Measurements from ENCODE around the gene THOC6. TPM values are rescaled to one million over a fixed set of nuclear protein-coding genes. Genes with fewer than 3 reads are reported as not detected.
A peak's percentile ranks its signal among the peaks of the same experiment; 100 is the strongest.

THOC6 gene
- total RNA-seq, 2 experiments from 2014 or later, result 49.5 to 58.4 TPM

GRCh38 chr16:2999929-3000328 is 23.9 kb upstream of the THOC6 start:
- no peak overlapping the region for H3K4me3 Mint-ChIP-seq
- H3K4me1 Mint-ChIP-seq, result peaks cover 8% of the 10 kb centered on the region
- peaks cover 5% of the 10 kb centered on the region for H3K27me3 Mint-ChIP-seq
- ChIA-PET POLR2A (no interaction called here), CTCF (interaction anchor here (0.6 to 1.5 kb wide), 4 partner anchors 10 to 626 kb away, joined by 3 to 4 read pairs (median 3); a partner anchor contains a TSS)
- no peak for DNase-seq
- no peaks in the 10 kb centered on the region for H3K9me3 Mint-ChIP-seq
- H3K36me3 Mint-ChIP-seq (ENCODE audit: low read depth), result no peaks in the 10 kb centered on the region
- H3K27ac Mint-ChIP-seq, result no peak overlapping the region

DNA sequence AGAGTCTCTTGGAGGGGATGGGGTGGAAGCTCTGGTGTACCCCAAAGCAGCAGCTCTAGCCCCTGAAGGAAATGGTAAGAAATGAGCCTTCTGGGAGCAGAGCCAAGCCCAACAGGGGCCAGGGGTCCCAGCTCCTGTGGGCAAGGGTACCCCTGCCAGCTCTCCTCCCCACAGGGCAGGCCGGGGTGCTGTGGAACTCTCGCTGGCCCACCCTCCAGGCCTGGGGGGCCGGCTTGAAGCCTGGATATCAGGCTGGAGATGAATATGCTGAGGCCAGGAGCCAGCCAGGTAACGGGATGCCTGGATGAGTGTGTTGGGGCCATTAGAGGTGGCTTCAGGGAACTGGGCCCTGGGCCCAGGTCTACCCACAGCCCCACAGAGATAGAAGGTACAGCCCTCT is 23.3 kb upstream of the THOC6 start:
- no peak overlapping the region for H3K4me3 Mint-ChIP-seq
- H3K27me3 Mint-ChIP-seq, result peaks cover 6% of the 10 kb centered on the region
- H3K36me3 Mint-ChIP-seq (ENCODE audit: low read depth), result no peaks in the 10 kb centered on the region
- H3K9me3 Mint-ChIP-seq, result no peaks in the 10 kb centered on the region
- CTCF ChIA-PET, result interaction anchor here (1.0 to 1.5 kb wide), 5 partner anchors 10 to 27 kb away, joined by 3 to 5 read pairs (median 3); a partner anchor contains a TSS
- no peak overlapping the region for H3K27ac Mint-ChIP-seq
- no peak for DNase-seq
- peaks cover 9% of the 10 kb centered on the region for H3K4me1 Mint-ChIP-seq
- POLR2A ChIA-PET, result interaction anchor here (0.6 kb wide), 1 partner anchor 24 kb away, joined by 3 read pairs; no protein-coding TSS in a partner anchor

- CTCF ChIA-PET, result interaction anchor here (1.2 to 1.4 kb wide), 4 partner anchors 11 to 28 kb away, joined by 3 to 5 read pairs (median 3); no protein-coding TSS in a partner anchor
- Mint-ChIP-seq H3K27me3 (peaks cover 10% of the 10 kb centered on the region), H3K4me1 (peaks cover 12% of the 10 kb centered on the region), H3K4me3 (no peak overlapping the region), H3K9me3 (no peaks in the 10 kb centered on the region), H3K27ac (no peak overlapping the region), H3K36me3 (ENCODE audit: low read depth) (no peaks in the 10 kb centered on the region)
- DNase-seq, result no peak
- POLR2A ChIA-PET, result no interaction called here
Observed at GRCh38 chr16:3001316-3001715, 22.5 kb upstream of the THOC6 start.

DNA sequence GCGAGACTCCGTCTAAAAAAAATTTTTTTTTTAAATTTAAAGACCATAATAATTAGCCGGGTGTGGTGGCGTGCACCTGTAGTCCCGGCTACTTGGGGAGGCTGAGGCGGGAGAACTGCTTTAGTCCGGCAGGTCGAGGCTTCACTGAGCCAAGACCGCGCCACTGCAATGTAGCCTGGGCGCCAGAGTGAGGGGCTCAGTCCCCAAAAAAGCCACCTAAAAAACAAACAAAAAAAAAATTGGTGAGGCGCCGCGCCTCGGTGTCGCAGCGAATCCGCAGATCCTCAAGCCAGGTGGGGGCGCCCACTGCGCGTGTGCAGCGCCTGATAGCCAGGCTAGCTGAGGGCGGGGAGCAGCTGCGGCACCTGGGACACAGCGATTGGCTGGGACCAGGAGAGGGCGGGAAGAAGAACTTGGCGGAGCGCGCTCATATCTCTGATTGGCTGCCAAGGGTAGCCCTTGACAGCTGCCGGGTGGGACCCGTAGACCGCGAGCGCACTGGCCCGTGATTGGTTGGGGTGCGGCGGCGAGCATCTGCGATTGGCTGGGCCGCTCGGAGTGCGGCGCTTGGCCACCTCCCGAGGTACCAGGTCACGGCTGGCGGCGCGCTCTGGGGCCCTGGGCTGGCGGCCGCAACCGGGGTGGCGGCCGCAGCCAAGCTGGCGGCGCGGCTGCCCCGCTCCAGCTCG is 20.1 kb upstream of the THOC6 start:
- Mint-ChIP-seq H3K4me1 (peaks cover 31% of the 10 kb centered on the region), H3K4me3 (peak overlapping the region; percentile 66), H3K27ac (no peak overlapping the region), H3K27me3 (peaks cover 23% of the 10 kb centered on the region), H3K9me3 (no peaks in the 10 kb centered on the region), H3K36me3 (ENCODE audit: low read depth) (no peaks in the 10 kb centered on the region)
- DNase-seq, result peak; percentile 98
- POLR2A ChIA-PET, result no interaction called here
- CTCF ChIA-PET, result interaction anchor here (0.6 to 2.1 kb wide), 17 partner anchors 9 to 720 kb away, joined by 3 to 8 read pairs (median 5); partner anchors contain the start of genes PKMYT1 and TNFRSF12A

GRCh38 chr16:3004319-3004718 is 19.5 kb upstream of the THOC6 start:
- Mint-ChIP-seq H3K27me3 (peaks cover 21% of the 10 kb centered on the region), H3K36me3 (ENCODE audit: low read depth) (no peaks in the 10 kb centered on the region), H3K4me3 (no peak overlapping the region), H3K4me1 (peaks cover 33% of the 10 kb centered on the region), H3K9me3 (no peaks in the 10 kb centered on the region), H3K27ac (no peak overlapping the region)
- CTCF ChIA-PET, result interaction anchor here (0.6 to 2.2 kb wide), 19 partner anchors 10 to 719 kb away, joined by 3 to 8 read pairs (median 5); partner anchors contain the start of genes PKMYT1 and TNFRSF12A
- POLR2A ChIA-PET, result no interaction called here
- no peak for DNase-seq

GRCh38 chr16:3004781-3005284 is 19.0 kb upstream of the THOC6 start:
- ChIA-PET CTCF (interaction anchor here (0.7 to 2.2 kb wide), 6 partner anchors 15 to 43 kb away, joined by 3 to 8 read pairs (median 6); partner anchors contain the start of gene TNFRSF12A), POLR2A (no interaction called here)
- peaks cover 33% of the 10 kb centered on the region for H3K4me1 Mint-ChIP-seq
- peaks cover 21% of the 10 kb centered on the region for H3K27me3 Mint-ChIP-seq
- H3K4me3 Mint-ChIP-seq, result peak overlapping the region; percentile 73
- H3K27ac Mint-ChIP-seq, result no peak overlapping the region
- H3K9me3 Mint-ChIP-seq, result no peaks in the 10 kb centered on the region
- no peak for DNase-seq
- H3K36me3 Mint-ChIP-seq (ENCODE audit: low read depth), result no peaks in the 10 kb centered on the region

DNA sequence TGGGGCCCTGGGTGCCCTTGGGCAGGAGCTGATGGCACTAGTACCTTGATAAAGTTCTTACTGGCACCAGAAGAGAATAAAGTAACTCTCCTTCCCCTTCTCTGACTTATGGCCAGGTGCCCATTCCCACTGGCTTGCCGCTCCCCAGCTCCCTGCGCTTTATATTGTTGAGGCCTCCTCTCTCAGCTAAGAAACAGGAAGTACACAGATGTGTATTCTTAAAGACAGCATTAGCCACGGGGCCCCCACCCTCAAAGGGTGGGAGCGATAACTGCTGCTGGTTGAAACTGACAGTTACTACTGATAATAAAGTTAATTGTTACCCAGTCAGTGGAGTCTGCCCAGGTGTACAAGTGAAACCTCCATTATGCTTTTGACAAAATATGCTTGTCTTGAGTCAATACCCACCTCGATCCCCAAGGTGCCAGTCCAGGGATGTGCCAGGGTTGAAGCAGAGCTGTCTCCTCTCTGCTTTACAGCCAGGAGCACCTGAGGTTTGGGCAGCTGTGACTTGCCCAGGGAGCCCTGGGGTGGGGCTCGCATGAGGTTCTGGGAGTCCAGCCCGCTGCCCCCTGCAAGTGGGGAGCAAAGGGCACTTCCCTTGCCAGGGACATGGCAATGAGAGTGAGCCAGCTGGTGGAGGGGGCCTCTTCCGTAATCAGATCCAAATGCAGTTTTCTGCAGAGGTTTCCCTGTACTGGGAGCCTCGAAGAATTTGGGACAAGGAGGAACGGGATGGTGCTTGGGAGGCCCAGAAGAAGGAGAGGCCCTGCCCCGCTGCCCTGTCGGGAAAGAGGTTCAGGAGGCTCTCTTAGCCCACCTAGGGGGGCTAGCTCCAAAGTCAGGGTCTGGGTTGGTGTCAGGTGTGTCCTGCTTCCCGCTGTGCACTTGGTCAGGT is 16.5 kb upstream of the THOC6 start:
- DNase-seq, result no peak
- no peaks in the 10 kb centered on the region for H3K36me3 Mint-ChIP-seq (ENCODE audit: low read depth)
- CTCF ChIA-PET, result interaction anchor here (0.9 to 2.6 kb wide), 4 partner anchors 13 to 51 kb away, joined by 3 to 15 read pairs (median 6); partner anchors contain the start of gene TNFRSF12A
- no peak overlapping the region for H3K27ac Mint-ChIP-seq
- peaks cover 33% of the 10 kb centered on the region for H3K4me1 Mint-ChIP-seq
- no peaks in the 10 kb centered on the region for H3K9me3 Mint-ChIP-seq
- H3K27me3 Mint-ChIP-seq, result peaks cover 25% of the 10 kb centered on the region
- POLR2A ChIA-PET, result interaction anchor here (0.7 kb wide), 1 partner anchor 26 kb away, joined by 3 read pairs; no protein-coding TSS in a partner anchor
- no peak overlapping the region for H3K4me3 Mint-ChIP-seq

DNA sequence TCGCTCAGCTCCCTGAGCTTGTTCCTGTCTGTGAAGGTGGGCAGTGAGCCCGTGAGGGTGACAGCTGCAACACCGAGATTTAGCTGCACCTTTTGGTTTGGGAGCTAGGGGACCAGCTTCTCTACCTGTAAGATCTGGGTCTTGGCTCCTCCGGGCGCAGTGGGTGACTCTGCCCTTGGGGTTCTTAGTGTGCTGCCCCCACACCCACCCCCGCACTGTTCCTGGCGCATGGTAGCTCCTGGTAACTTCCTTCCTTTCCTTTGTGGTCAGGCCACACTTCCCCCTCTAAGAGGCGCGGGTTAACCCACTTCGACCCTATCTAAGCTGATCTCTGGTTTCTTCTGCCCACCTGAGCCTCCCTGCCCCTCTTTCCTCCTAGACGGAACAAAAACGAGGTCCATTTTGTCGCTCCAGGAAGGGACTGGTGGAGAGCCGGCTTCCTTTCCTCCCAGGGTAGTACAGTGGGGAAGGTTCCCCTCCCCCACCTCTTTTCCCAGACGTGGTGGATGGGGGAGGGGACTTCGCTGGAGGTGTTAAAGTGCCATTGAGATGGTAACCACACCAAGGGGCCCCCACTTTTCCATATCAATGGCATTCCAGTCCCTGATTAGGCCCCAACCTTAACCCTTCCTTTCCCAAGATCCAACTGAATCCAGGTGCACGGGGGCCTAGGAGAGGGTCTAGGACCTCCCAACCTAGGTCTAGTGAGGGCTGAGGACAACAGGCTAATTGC is 15.7 kb upstream of the THOC6 start:
- Mint-ChIP-seq H3K36me3 (ENCODE audit: low read depth) (no peaks in the 10 kb centered on the region), H3K27me3 (peaks cover 32% of the 10 kb centered on the region), H3K4me1 (peaks cover 32% of the 10 kb centered on the region), H3K27ac (no peak overlapping the region), H3K9me3 (no peaks in the 10 kb centered on the region), H3K4me3 (peak overlapping the region; percentile 20)
- CTCF ChIA-PET, result interaction anchor here (0.7 to 2.6 kb wide), 4 partner anchors 12 to 50 kb away, joined by 3 to 15 read pairs (median 6); partner anchors contain the start of gene TNFRSF12A
- POLR2A ChIA-PET, result interaction anchor here (0.7 kb wide), 1 partner anchor 27 kb away, joined by 3 read pairs; no protein-coding TSS in a partner anchor
- no peak for DNase-seq

- Mint-ChIP-seq H3K27ac (no peak overlapping the region), H3K4me1 (peaks cover 31% of the 10 kb centered on the region), H3K36me3 (ENCODE audit: low read depth) (no peaks in the 10 kb centered on the region), H3K27me3 (peaks cover 32% of the 10 kb centered on the region), H3K9me3 (no peaks in the 10 kb centered on the region), H3K4me3 (no peak overlapping the region)
- POLR2A ChIA-PET, result no interaction called here
- no peak for DNase-seq
- CTCF ChIA-PET, result interaction anchor here (0.7 to 2.6 kb wide), 4 partner anchors 11 to 19 kb away, joined by 3 to 15 read pairs (median 8); partner anchors contain the start of gene TNFRSF12A
Observed at GRCh38 chr16:3008690-3009037, 15.2 kb upstream of the THOC6 start.

GRCh38 chr16:3009568-3010390 is 14.1 kb upstream of the THOC6 start:
- no peak overlapping the region for H3K27ac Mint-ChIP-seq
- H3K4me3 Mint-ChIP-seq, result no peak overlapping the region
- peaks cover 37% of the 10 kb centered on the region for H3K27me3 Mint-ChIP-seq
- peaks cover 27% of the 10 kb centered on the region for H3K4me1 Mint-ChIP-seq
- POLR2A ChIA-PET, result no interaction called here
- no peaks in the 10 kb centered on the region for H3K9me3 Mint-ChIP-seq
- CTCF ChIA-PET, result interaction anchor here (0.8 to 1.9 kb wide), 4 partner anchors 10 to 18 kb away, joined by 3 to 8 read pairs (median 4); partner anchors contain the start of gene TNFRSF12A
- DNase-seq, result no peak
- H3K36me3 Mint-ChIP-seq (ENCODE audit: low read depth), result no peaks in the 10 kb centered on the region

- Mint-ChIP-seq H3K36me3 (ENCODE audit: low read depth) (no peaks in the 10 kb centered on the region), H3K4me1 (peaks cover 25% of the 10 kb centered on the region), H3K27me3 (peaks cover 35% of the 10 kb centered on the region), H3K9me3 (no peaks in the 10 kb centered on the region), H3K4me3 (no peak overlapping the region), H3K27ac (no peak overlapping the region)
- no peak for DNase-seq
- POLR2A ChIA-PET, result no interaction called here
- CTCF ChIA-PET, result interaction anchor here (0.8 to 1.9 kb wide), 4 partner anchors 9 to 17 kb away, joined by 3 to 8 read pairs (median 4); partner anchors contain the start of gene TNFRSF12A
Observed at GRCh38 chr16:3010510-3010909, 13.3 kb upstream of the THOC6 start.
